ENCODE measurements around the gene LYRM4.

LYRM4 gene

GRCh38 chr6:5260661-5261544 lies at the start of gene LYRM4, which contains the start of gene FARS2:
LYRM4 (minus strand) TSS chr6:5260950; CDS start chr6:5260733, 217 bp downstream.
FARS2 (plus strand) TSS chr6:5261513.
- H3K9ac ChIP-seq (ENCODE audit: low read depth, low read length), result peak within 1 kb of the TSS; percentile 97
- no peaks in the 10 kb centered on the region for H3K4me1 ChIP-seq (ENCODE audit: insufficient read depth, low read length)
- H3K36me3 ChIP-seq (ENCODE audit: insufficient read depth, low read length), result peaks cover 4% of the 10 kb centered on the region; the same call in 1 of the 2 replicates
- no peaks in the 10 kb centered on the region for H3K9me3 ChIP-seq (ENCODE audit: control insufficient read depth, insufficient read depth, low read length)

- H3K9ac ChIP-seq (ENCODE audit: low read depth, low read length), result no peak overlapping the region
- H3K36me3 ChIP-seq (ENCODE audit: insufficient read depth, low read length), result no peaks in the 10 kb centered on the region
- H3K4me1 ChIP-seq (ENCODE audit: insufficient read depth, low read length), result peaks cover 6% of the 10 kb centered on the region
- H3K9me3 ChIP-seq (ENCODE audit: control insufficient read depth, insufficient read depth, low read length), result no peaks in the 10 kb centered on the region
These were observed 47.3 kb upstream of the LYRM4 start for GRCh38 chr6:5308066-5308465.

- Histone ChIP-seq H3K36me3 (ENCODE audit: insufficient read depth, low read length) (no peaks in the 10 kb centered on the region), H3K4me1 (ENCODE audit: insufficient read depth, low read length) (no peaks in the 10 kb centered on the region), H3K9ac (ENCODE audit: low read depth, low read length) (no peak overlapping the region), H3K9me3 (ENCODE audit: control insufficient read depth, insufficient read depth, low read length) (no peaks in the 10 kb centered on the region)
These were observed 46.3 kb upstream of the LYRM4 start for GRCh38 chr6:5307058-5307457.

GRCh38 chr6:5305968-5306626 lies 45.3 kb upstream of the LYRM4 start:
- Histone ChIP-seq H3K4me1 (ENCODE audit: insufficient read depth, low read length) (no peaks in the 10 kb centered on the region), H3K9ac (ENCODE audit: low read depth, low read length) (no peak overlapping the region), H3K9me3 (ENCODE audit: control insufficient read depth, insufficient read depth, low read length) (no peaks in the 10 kb centered on the region), H3K36me3 (ENCODE audit: insufficient read depth, low read length) (no peaks in the 10 kb centered on the region)

GRCh38 chr6:5303682-5304081 lies 42.9 kb upstream of the LYRM4 start:
- Histone ChIP-seq H3K9ac (ENCODE audit: low read depth, low read length) (no peak overlapping the region), H3K36me3 (ENCODE audit: insufficient read depth, low read length) (no peaks in the 10 kb centered on the region), H3K9me3 (ENCODE audit: control insufficient read depth, insufficient read depth, low read length) (no peaks in the 10 kb centered on the region), H3K4me1 (ENCODE audit: insufficient read depth, low read length) (no peaks in the 10 kb centered on the region)

GRCh38 chr6:5302995-5303622 lies 42.4 kb upstream of the LYRM4 start:
- Histone ChIP-seq H3K9me3 (ENCODE audit: control insufficient read depth, insufficient read depth, low read length) (no peaks in the 10 kb centered on the region), H3K9ac (ENCODE audit: low read depth, low read length) (no peak overlapping the region), H3K4me1 (ENCODE audit: insufficient read depth, low read length) (no peaks in the 10 kb centered on the region), H3K36me3 (ENCODE audit: insufficient read depth, low read length) (no peaks in the 10 kb centered on the region)

GRCh38 chr6:5302220-5302946 lies 41.6 kb upstream of the LYRM4 start:
- H3K9me3 ChIP-seq (ENCODE audit: control insufficient read depth, insufficient read depth, low read length), result no peaks in the 10 kb centered on the region
- no peak overlapping the region for H3K9ac ChIP-seq (ENCODE audit: low read depth, low read length)
- no peaks in the 10 kb centered on the region for H3K36me3 ChIP-seq (ENCODE audit: insufficient read depth, low read length)
- no peaks in the 10 kb centered on the region for H3K4me1 ChIP-seq (ENCODE audit: insufficient read depth, low read length)

GRCh38 chr6:5300206-5300764 lies 39.5 kb upstream of the LYRM4 start:
- Histone ChIP-seq H3K9me3 (ENCODE audit: control insufficient read depth, insufficient read depth, low read length) (no peaks in the 10 kb centered on the region), H3K36me3 (ENCODE audit: insufficient read depth, low read length) (no peaks in the 10 kb centered on the region), H3K9ac (ENCODE audit: low read depth, low read length) (no peak overlapping the region), H3K4me1 (ENCODE audit: insufficient read depth, low read length) (no peaks in the 10 kb centered on the region)

- Histone ChIP-seq H3K9ac (ENCODE audit: low read depth, low read length) (no peak overlapping the region), H3K36me3 (ENCODE audit: insufficient read depth, low read length) (no peaks in the 10 kb centered on the region), H3K9me3 (ENCODE audit: control insufficient read depth, insufficient read depth, low read length) (no peaks in the 10 kb centered on the region), H3K4me1 (ENCODE audit: insufficient read depth, low read length) (peaks cover 6% of the 10 kb centered on the region; the same call in 1 of the 2 replicates)
These were observed 34.9 kb upstream of the LYRM4 start for GRCh38 chr6:5295623-5296022.

GRCh38 chr6:5294392-5295211 lies 33.9 kb upstream of the LYRM4 start:
- Histone ChIP-seq H3K9ac (ENCODE audit: low read depth, low read length) (no peak overlapping the region), H3K4me1 (ENCODE audit: insufficient read depth, low read length) (peaks cover 6% of the 10 kb centered on the region; the same call in 1 of the 2 replicates), H3K36me3 (ENCODE audit: insufficient read depth, low read length) (no peaks in the 10 kb centered on the region), H3K9me3 (ENCODE audit: control insufficient read depth, insufficient read depth, low read length) (no peaks in the 10 kb centered on the region)

GRCh38 chr6:5293692-5294091 lies 32.9 kb upstream of the LYRM4 start:
- H3K4me1 ChIP-seq (ENCODE audit: insufficient read depth, low read length), result peaks cover 6% of the 10 kb centered on the region; the same call in 1 of the 2 replicates
- no peak overlapping the region for H3K9ac ChIP-seq (ENCODE audit: low read depth, low read length)
- H3K9me3 ChIP-seq (ENCODE audit: control insufficient read depth, insufficient read depth, low read length), result no peaks in the 10 kb centered on the region
- H3K36me3 ChIP-seq (ENCODE audit: insufficient read depth, low read length), result no peaks in the 10 kb centered on the region

- no peaks in the 10 kb centered on the region for H3K9me3 ChIP-seq (ENCODE audit: control insufficient read depth, insufficient read depth, low read length)
- peaks cover 6% of the 10 kb centered on the region for H3K4me1 ChIP-seq (ENCODE audit: insufficient read depth, low read length)
- H3K36me3 ChIP-seq (ENCODE audit: insufficient read depth, low read length), result no peaks in the 10 kb centered on the region
- no peak overlapping the region for H3K9ac ChIP-seq (ENCODE audit: low read depth, low read length)
These were observed 31.4 kb upstream of the LYRM4 start for GRCh38 chr6:5292154-5292553.

GRCh38 chr6:5290500-5290899 lies 29.8 kb upstream of the LYRM4 start:
- H3K9me3 ChIP-seq (ENCODE audit: control insufficient read depth, insufficient read depth, low read length), result no peaks in the 10 kb centered on the region
- no peak overlapping the region for H3K9ac ChIP-seq (ENCODE audit: low read depth, low read length)
- peaks cover 6% of the 10 kb centered on the region for H3K4me1 ChIP-seq (ENCODE audit: insufficient read depth, low read length)
- no peaks in the 10 kb centered on the region for H3K36me3 ChIP-seq (ENCODE audit: insufficient read depth, low read length)

Measured in ES-I3 (cell line).